ENCODE data around the gene ARHGEF7. TPM values are rescaled to one million over a fixed set of nuclear protein-coding genes. Genes with fewer than 3 reads are reported as not detected.
A peak's percentile ranks its signal among the peaks of the same experiment; 100 is the strongest.

The ARHGEF7 gene
- polyA plus RNA-seq, 4 donors, result 57.2 to 93.8 (median 69.8) TPM

DNA sequence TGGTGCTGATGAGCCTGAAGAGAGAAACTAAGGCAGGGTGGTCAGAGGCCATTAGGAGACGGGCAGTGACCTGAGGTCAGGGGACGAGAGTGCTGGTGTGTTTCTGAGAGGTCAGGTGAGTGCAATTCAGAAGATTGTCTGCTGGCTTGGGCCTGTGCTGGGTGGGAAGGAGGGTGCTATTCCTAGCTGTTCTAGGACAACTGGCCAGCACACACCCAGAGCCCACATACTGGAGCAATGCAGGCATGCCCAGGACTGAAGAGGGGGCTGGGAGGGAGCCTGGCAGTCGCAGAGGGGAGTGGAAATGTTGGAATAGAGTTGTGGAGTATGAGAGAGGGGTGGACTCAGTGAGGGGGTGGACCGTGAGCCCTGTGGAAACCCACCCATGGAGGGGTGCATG lies 16.5 kb downstream of the ARHGEF7 start:
- DNase-seq (ENCODE audit: low read depth in 4 of 4, low spot score in 2 of 4), result no peak

DNA sequence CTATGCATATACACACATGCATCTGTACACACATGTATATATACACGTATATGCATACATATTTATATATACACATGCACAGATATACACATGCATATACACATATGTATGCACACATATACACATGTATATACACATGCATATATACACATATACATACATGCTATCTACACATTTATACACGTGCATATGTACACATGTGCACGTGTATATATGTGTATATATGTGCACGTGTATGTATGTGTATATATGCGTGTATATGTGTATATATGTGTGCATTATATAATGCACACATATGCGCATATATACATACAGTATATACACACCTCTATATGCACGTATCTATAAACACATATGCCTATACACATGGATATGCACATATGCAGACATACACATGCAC lies 17.8 kb downstream of the ARHGEF7 start:
- no peak for DNase-seq (ENCODE audit: low read depth in 4 of 4, low spot score in 2 of 4)

DNA sequence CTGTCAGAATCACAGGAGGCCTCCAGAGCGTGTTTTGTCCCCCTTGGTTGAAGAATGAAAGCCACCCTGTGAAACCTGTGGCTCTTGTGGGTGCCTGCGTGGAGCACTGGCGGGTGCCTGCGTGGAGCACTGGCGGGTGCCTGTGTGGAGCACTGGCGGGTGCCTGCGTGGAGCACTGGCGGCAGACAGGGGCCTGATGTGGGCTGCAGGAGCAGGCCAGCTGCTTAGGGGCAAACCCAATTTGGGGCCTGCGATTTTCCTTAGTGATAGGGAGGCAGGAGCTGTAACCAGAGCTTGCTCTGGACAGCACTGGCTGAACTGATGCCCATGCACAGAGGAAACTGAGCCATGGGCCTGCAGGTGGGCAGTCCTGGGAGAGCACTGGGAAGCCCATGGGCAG lies 24.3 kb downstream of the ARHGEF7 start:
- no peak for DNase-seq (ENCODE audit: low read depth in 4 of 4, low spot score in 2 of 4)

DNA sequence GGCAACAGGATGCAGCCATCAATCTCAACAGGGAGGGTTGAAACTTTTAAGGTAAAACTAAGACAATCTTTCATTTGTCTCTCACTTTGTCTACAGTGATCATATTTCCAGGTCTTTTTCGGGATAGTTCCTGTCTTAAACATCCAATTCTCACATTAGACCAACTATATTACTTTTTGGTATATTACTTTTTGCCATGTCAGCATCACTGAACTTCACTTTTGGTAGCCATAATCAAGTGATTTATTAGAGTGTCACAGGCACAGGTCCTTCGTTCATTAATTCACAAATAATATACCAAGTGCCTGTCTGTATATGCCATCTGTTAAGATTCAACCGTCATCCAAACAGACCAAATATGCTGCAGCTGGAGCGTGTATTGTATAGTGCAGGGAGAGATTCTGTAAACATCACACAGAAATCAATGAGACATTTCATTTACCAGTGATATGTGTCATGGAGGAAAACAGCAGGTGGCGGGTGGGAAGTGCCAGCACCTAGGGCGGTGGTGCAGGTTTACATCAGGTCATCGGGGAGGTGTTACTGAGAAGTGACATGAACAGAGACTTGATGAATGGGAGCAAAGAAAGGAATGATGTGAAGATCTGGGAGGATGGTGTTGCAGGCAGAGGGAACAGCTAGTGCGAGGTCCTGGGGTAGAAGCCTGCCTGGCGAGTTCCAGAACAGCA lies 24.9 kb downstream of the ARHGEF7 start:
- no peak for DNase-seq (ENCODE audit: low read depth in 4 of 4, low spot score in 2 of 4)

DNA sequence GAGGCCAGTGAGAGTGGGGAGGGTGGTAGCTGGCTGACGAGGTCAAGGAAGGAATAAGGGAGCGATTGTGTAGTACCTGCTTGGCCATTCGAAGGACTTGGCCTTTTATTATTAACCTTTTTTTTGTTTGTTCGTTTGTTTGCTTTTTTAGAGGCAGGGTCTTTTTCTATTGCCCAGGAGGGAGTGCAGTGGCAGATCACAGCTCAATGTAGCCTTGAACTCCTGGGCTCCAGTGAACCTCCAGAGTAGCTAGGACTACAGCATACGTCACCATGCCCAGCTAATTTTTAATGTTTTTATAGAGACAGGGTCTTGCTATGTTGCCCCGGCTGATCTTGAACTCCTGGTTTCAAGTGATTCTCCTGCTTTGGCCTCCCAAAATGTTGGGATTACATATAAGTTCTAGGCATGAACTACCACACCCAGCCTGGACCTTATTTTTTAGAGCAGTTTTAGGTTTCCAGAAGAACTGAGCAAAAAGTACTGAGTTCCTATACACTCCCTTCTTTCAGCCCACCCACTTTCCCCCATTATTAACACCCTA lies 25.5 kb downstream of the ARHGEF7 start:
- DNase-seq (ENCODE audit: low read depth in 4 of 4, low spot score in 2 of 4), result no peak

DNA sequence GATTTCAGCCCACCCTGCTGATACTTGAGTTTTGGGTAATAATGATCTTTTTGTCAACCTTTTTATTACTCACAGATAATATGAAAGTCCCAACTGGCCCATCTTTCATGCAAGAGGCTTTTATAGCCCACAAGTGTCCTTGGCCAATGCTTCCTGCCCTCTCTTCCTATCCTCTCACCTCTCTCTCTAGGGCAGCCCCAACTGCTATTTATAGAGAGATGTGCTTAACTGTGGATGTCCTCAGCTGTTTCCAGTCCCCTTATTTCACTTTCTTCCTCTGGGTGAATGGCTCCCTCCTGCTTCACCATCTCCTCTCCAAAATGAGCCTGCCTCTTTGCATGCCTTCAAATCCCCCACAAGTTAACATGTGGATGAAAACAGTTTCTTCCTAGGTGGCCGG lies 27.4 kb downstream of the ARHGEF7 start:
- DNase-seq (ENCODE audit: low read depth in 4 of 4, low spot score in 2 of 4), result no peak

DNA sequence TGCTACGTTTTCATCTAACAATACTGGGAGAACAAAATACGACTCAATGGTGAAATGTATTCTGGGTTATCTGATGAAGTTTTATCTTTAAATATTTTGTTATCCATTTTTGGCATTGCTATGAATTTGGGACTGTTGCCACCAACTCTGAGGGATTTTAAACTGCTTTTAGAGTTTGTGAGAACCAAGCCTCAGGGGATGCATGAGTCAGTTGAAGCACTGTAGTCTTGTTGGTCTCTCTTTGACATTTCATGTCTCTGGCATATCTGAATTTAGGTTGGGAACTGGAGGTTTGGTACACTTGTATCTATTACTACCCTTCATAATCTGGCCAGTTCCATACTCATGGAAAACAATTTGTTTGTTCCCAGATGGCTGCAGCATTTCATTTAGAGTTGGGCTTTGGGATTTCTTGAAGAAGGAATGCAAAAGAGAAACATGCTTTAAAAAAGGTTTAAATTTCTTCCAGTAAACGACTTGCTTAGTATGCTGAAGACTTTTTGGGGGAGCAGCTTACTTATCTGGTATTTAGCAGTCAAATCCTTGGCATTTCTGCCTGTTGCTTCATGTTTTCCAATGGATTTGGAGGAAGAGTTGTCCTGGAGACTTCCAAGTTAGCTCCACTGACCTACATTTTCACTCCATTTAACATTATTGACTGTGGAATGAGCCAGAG lies 28.9 kb downstream of the ARHGEF7 start:
- DNase-seq (ENCODE audit: low read depth in 4 of 4, low spot score in 2 of 4), result no peak

DNA sequence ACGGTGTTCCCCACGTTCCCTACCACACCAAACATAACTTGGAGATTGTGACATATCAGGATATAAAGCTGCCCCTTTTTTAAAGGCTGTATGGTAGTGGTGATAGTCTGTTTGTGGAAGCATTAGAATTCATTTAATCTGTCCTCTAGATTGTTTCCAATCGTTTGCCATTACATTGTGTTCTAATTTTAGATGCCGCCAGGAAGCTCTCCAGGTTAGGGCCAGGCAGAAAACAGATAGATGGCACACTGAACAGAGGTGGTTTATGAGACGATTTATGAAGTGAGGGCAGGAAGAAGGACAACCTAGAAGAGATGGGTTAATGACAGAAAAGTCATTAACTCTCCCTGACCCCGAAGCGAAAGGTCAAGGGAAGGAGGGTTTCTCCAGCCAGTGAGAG lies 30.0 kb downstream of the ARHGEF7 start:
- DNase-seq (ENCODE audit: low read depth in 4 of 4, low spot score in 2 of 4), result no peak

DNA sequence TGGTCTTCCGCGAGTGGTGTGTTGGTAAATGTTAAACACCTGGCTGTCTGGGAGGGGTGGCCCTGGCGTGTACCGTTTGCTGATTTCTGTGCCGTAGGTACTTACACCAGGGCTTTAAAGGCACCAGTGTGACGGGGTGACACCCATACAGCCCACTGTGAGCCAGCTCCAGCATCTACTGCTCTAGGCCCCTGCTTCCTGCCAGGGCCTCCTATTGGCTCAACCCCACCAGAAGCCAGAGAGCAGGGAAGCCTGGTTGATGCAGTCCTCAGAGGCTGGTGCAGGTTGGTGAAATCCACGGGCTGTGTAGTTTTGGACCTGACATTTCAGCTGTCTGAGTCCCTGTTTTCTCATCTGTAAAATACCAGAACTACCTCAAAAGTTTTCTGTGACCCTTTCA lies 30.4 kb downstream of the ARHGEF7 start:
- no peak for DNase-seq (ENCODE audit: low read depth in 4 of 4, low spot score in 2 of 4)

DNA sequence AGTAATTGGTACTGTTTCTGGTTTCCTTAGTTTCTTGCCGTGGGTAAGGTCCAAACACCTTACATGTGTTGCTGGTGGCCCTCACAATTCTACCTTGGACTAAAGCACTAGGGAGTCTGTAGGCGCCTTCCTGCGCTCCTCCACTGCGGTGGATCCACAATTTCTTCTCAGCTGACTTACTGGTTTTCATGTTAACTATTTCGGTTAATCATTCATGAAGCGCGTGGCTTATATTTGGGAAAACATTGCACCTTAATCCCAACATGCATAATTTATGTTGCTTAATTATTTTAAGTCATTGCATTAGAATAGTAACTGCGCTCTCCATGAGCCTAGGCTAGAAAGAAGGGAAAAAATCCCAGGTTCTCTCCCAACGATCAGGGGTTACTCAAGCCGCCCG lies 37.7 kb downstream of the ARHGEF7 start:
- DNase-seq (ENCODE audit: low read depth in 4 of 4, low spot score in 2 of 4), result peak; percentile 32 to 61 (median 49)

DNA sequence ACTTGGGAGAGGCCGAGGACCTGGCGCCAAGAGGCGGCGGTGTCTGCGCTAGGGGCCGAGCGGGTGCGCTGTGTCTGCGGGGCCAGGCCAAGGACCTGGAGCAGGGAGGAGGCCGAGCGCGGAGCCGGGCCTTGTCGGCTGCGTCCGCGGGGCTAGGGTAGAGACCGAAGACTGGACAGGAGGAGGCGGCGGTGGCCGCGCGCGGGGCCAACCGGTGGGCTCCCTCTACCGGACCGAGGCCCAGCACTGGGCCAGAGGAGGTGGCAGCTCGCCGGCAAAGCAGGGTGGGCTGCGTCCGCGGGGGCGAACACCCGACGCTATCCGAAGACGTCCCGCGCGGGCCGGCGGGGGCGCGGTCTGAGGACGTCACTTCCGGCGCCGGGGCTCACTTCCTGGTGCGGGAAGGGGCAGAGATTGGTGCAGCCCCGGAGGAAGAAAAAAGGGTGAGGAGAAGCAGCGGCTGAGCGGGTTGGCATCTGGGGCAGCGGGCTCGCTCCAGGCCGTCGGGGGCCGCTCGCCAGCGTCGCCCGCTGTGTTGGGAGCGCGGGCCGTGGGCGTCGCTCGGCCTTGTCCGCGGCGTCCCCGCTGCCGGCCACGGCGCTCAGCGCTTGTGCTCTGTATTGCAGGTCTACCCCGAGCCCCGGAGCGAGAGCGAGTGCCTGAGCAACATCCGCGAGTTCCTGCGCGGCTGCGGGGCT lies 38.3 kb downstream of the ARHGEF7 start:
- DNase-seq (ENCODE audit: low read depth in 4 of 4, low spot score in 2 of 4), result peak; percentile 66 to 88 (median 82)

DNA sequence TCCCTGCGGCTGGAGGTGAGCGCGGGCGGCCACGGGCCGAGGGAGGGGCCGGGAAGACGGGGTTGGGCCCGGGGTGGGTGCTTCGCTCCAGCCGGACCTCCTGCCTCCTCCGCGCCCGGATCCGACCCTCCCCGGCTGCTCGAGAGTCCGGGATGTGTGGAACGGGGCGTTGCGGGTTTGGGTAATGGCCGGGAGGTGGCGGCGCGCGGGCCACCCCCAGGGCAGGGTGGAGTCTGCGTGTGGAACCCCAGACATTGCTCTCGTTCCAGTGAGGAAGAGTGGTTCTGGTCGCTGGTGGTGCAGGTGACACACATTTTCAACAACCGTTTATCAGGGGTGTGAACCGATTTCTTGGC lies 38.8 kb downstream of the ARHGEF7 start:
- no peak for DNase-seq (ENCODE audit: low read depth in 4 of 4, low spot score in 2 of 4)

DNA sequence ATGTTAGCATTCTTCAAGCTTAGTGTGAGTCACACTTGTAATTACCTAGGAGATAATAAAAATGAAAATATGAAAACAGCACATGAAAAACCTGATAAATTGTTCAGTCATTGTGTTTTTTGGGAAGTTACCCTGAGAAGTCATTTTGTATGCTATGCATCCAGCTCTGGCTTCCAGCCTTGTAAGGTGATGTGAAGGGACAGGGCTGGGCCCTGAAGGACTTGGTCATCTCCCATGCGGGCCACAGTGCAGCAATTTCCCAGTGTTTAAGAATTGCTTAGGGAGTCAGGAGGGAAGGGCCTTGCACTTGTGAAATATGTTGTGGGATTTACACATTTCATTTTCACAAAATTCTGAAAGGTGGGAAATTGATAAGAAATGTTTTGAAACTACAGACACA lies 41.3 kb downstream of the ARHGEF7 start:
- no peak for DNase-seq (ENCODE audit: low read depth in 4 of 4, low spot score in 2 of 4)

DNA sequence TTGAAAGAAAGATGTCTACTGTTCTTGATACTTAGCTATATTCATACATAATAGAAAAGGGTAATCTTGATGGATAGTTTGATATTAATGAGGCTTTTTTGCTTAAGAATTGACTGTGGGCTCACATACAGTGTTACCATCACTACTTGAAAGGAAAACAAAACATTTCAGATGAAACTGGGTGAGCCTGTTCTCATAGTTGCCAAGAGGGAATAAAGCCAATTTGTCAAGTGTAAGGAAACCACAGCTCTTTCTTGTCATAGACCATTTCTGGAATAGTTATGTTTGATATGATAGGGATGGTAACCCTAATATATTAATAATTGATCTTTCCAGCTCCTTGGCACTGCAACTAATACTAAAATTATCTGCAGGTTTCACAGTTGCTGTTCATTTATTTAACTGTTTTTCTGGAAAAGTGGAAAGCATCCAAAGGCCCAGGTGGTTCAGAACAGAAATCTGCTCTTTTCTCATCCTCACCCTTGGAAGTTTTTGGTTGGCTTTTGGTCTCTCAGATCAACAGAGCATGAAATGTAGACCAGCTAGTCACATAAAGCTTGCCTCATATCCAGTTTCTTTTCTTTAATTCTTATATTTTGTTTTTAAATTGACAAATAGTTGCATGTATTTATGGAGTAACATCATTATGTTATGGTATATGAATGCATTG lies 43.2 kb downstream of the ARHGEF7 start:
- no peak for DNase-seq (ENCODE audit: low read depth in 4 of 4, low spot score in 2 of 4)

DNA sequence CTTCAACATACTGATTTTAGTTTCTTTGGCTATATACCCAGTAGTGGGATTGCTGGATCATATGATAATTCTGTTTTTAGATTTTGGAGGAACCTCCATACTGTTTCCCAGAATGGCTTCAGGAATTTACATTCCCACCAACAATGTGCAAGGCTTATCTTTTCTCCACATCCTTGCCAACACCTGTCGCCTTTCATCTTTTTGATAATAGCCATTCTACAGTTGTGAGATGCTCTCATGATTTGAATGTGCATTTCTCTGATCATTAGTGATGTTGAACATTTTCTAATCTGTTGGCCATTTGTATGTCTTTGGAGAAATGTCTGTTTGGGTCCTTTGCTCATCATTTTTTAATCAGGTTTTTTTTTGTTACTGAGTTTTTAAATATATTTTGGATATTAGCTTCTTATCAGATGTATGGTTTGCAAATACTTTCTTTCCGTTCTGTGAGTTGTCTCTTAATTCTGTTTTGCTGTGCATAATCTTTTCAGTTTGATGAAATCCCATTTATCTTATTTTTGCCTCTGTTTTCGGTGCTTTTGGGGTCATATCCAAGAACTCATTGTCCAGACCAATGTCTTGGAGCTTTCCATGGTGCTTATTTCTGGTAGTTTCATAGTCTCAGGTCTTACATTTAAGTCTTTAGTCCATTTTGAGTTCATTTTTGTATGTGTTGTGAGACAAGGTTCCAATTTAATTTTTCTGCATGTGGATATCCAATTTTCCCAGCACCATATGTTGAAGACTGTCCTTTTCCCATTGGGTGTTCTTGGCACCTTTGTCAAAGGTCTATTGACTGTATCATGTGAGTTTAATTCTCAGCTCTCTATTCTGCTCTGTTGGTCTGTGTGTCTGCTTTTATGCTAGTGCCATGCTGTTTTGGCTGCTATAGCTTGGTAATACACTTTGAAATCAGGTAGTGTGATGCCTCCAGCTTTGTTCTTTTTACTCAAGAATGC lies 44.5 kb downstream of the ARHGEF7 start:
- no peak for DNase-seq (ENCODE audit: low read depth in 4 of 4, low spot score in 2 of 4)

DNA sequence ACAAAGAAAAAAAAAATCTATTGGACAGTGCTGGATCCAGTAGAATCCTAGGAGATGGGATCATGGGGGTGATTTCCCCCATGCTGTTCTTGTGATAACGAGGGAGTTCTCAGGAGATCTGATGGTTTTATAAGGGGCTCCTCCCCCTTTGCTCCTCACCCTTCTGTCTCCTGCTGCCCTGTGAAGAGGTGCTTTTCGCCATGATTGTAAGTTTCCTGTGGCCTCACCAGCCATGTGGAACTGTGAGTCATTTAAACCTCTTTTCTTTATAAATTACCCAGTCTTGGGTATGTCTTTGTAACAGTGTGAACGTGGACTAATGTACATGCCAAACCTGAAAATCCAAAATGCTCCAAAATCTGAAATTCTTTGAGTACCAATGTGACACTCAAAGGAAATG lies 45.5 kb downstream of the ARHGEF7 start:
- no peak for DNase-seq (ENCODE audit: low read depth in 4 of 4, low spot score in 2 of 4)

DNA sequence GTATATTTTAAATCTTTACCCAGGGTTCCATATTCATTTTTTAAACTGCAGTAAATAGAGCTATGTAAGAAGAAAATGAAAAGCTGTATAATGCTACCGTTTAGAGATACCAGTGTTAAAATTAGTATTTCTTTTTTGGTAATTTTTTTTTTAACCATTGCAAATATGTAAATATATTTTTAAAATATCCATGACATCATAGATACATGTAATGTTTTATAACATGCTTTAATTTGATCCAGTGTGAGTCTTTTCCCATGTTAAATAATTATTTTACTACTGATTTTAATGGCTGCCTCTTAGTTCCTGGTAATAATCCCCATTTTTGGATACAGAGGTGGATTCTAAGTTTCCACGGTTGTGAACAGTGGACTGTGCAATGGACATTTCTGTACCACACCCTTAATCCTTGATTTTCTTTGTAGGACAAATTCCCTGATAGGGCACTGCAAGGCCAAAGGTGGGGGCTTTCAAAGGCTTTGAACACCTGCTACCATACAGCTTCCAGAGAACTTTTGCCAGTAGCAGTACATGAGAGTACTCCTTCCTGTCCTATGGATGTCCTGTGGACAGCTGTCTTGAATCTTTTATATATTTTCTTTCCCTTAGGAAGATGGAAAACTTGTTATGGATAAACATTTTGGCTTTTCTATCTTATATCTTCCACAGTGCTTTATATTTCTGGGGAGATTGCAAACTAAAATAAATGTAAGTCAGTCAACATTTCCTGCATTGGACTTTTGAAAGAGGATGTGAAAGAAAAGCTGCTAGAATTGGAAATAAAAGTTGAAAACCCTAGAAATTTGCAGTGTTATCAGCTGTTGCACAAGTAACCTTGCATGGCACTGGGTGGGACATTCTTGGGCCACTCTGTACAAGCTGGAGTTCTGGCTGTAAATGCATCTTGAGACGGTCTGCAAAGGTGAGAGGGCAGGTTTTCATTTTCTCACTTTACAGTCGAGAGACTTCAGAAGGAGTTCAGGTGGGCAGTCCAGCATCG lies 46.8 kb downstream of the ARHGEF7 start:
- no peak for DNase-seq (ENCODE audit: low read depth in 4 of 4, low spot score in 2 of 4)

DNA sequence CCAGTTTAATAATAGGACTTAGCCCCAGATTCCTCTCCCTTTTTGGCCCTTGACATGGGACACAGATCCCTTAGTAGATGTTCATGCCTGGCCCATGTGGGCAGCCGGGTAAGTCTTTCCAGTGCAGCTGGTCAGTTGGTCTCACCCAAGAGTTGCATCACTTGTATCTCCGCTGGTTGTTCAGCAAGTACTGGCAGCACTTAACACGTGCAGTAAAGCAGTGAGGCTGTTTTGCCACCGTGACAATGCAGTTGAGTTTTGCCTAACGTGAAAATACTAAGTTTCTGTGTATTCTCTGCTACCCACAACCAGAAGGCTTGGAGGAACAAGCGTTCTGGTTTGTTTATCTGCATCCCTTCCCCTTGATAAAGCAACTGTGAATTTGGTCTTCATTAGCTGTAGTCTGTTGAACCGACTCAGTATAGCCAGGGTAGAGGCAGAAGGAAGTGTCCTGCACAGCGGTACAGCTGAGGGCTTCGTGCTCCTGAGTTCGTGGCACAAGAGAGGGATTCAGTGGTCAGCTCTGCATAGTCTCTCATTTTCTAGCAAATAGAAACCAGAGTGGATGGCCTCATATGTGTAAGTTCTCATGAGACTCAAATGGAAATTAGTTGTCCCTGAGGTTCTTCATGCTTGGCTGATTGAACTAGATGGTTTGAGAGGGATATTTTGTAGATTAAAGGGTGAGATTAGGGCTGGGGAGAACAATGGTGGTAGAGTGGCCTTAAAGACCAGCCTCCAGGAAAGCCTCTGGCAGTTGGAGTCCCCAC lies 50.3 kb downstream of the ARHGEF7 start:
- no peak for DNase-seq (ENCODE audit: low read depth in 4 of 4, low spot score in 2 of 4)
